ENCODE measurements around the gene ABHD12B.

ABHD12B gene

GRCh38 chr14:50844391-50844790 is 27.5 kb upstream of the ABHD12B start:
- H3K4me3 ChIP-seq (ENCODE audit: low read length): no peak overlapping the region
- no peak for TF ChIP-seq CTCF (conservative IDR thresholded peaks at IDR 0.05; ENCODE audit: low read depth, low read length)
- DNase-seq (ENCODE audit: low read depth): no peak

GRCh38 chr14:50845166-50845565 is 26.7 kb upstream of the ABHD12B start:
- DNase-seq (ENCODE audit: low read depth): no peak
- no peak overlapping the region for H3K4me3 ChIP-seq (ENCODE audit: low read length)
- TF ChIP-seq CTCF (conservative IDR thresholded peaks at IDR 0.05; ENCODE audit: low read depth, low read length): no peak

DNA sequence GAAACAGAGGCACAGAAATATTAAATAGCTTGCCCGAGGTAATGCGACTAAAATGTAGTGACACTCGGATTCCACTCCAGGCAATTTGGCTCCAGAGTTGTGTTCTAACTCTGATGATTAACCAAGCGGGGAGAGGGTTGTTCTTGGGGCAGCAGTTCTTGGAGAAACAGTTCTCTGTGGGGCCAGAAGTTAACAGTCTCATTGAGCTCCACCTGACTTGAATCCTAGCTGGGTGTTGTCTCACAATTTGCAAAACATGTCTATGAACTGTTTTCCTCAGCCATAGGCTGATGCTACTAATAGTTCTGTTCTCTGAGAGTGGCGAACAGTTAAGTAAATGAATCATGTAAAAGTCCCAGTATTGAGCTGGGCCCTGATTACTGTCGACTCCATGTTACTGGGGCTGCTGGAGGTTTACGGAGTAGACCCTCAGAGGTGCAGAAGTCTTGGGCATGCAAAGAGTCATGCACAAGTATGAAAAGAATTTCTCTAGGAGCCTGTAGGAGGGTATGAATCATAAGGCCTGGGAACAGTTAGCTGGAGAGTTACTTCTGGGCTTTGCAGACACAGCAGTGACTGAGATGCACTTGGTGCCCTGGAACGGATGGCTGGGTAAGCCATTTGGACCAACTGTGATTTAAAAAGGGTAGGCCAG is 25.5 kb upstream of the ABHD12B start:
- peak; percentile 75 for DNase-seq (ENCODE audit: low read depth)
- no peak overlapping the region for H3K4me3 ChIP-seq (ENCODE audit: low read length)

DNA sequence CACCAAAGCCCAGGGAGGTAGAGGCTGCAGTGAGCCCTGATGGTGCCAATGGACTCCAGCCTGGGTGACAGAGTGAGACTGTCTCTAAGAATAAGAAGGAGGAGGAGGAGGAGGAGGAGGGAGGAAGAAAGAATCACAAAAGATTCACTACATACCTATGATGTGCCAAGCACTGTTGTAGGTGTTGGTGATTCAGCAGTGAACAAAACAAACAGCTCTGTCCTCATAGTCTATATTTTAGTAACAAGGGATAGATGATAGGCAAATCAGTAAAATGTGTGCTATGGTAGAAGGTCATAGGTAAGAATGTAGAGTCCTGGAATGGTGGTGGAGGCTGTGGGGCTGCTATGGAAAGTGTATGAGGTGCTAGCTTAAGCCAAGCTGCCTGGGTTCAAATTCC is 18.0 kb upstream of the ABHD12B start:
- no peak for TF ChIP-seq CTCF (conservative IDR thresholded peaks at IDR 0.05; ENCODE audit: low read depth, low read length)
- no peak overlapping the region for H3K4me3 ChIP-seq (ENCODE audit: low read length)
- DNase-seq (ENCODE audit: low read depth): no peak

More for the DNA sequence above, 25.5 kb upstream of the ABHD12B start:
- TF ChIP-seq CTCF (conservative IDR thresholded peaks at IDR 0.05; ENCODE audit: low read depth, low read length): no peak

- no peak for TF ChIP-seq CTCF (conservative IDR thresholded peaks at IDR 0.05; ENCODE audit: low read depth, low read length)
- no peak overlapping the region for H3K4me3 ChIP-seq (ENCODE audit: low read length)
- no peak for DNase-seq (ENCODE audit: low read depth)
Measured at GRCh38 chr14:50854521-50854920, 17.3 kb upstream of the ABHD12B start.

DNA sequence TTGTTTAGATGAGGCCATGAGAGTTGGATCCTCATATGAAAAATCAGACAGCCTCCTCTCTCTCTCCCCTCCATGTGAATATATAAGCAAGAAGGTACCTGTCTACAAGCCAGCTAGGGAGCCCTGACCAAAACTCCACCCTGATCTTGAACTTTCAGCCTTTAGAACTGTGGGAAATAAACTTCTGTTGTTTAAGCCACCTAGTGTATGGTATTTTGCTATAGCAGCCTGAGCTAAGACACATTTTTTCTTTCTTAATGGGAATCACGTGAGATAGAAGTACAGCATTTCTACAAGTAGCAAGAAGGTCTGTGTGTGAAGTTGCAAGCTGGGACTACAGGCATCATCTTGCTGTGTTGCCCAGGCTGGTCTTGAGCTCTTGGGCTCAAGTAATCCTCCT is 16.3 kb upstream of the ABHD12B start:
- no peak overlapping the region for H3K4me3 ChIP-seq (ENCODE audit: low read length)
- peak; percentile 28 for TF ChIP-seq CTCF (conservative IDR thresholded peaks at IDR 0.05; ENCODE audit: low read depth, low read length)
- DNase-seq (ENCODE audit: low read depth): no peak

DNA sequence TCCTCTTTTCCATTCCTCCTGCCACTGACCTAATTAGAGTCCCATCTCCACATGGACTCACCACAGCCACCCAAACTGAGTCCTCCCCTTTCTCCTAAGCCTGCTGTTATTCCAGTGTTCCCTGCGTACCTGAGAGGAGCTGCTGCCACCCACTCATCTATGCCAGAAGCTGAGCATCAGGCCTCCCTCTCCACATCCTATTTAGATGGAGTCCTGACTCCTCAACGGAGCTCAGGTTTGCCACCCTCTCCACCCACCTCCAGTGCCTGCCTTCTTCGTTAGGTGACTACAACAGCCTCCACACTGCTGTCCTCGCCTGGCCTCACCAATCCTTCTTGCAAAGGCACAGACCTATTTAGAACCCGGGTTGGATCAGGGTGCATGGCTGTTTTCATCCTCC is 15.2 kb upstream of the ABHD12B start:
- no peak overlapping the region for H3K4me3 ChIP-seq (ENCODE audit: low read length)
- DNase-seq (ENCODE audit: low read depth): no peak
- no peak for TF ChIP-seq CTCF (conservative IDR thresholded peaks at IDR 0.05; ENCODE audit: low read depth, low read length)
